ENCODE measurements around the gene OLFM2.

Gene OLFM2

DNA sequence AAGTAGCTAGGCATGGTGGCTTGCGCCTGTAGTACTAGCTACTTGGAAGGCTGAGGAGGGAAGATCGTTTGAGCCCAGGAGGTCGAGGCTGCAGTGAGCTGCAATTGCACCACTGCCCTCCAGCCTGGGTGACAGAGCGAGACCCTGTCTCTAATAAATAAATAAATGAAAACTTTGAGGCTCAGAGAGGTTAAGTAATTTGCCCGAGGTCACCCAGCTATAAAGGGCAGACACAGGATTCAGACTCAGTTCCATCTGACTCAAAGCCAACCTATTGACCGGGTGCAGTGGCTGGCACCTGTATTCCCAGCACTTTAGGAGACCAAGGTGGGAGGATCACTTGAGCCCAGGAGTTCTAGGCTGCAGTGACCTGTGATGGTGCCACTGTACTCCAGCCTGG, 7.4 kb upstream of the OLFM2 start:
- TF ChIP-seq, protein P1, sequence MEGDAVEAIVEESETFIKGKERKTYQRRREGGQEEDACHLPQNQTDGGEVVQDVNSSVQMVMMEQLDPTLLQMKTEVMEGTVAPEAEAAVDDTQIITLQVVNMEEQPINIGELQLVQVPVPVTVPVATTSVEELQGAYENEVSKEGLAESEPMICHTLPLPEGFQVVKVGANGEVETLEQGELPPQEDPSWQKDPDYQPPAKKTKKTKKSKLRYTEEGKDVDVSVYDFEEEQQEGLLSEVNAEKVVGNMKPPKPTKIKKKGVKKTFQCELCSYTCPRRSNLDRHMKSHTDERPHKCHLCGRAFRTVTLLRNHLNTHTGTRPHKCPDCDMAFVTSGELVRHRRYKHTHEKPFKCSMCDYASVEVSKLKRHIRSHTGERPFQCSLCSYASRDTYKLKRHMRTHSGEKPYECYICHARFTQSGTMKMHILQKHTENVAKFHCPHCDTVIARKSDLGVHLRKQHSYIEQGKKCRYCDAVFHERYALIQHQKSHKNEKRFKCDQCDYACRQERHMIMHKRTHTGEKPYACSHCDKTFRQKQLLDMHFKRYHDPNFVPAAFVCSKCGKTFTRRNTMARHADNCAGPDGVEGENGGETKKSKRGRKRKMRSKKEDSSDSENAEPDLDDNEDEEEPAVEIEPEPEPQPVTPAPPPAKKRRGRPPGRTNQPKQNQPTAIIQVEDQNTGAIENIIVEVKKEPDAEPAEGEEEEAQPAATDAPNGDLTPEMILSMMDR (conservative IDR thresholded peaks at IDR 0.05; ENCODE audit: control insufficient read depth, insufficient read depth, low read depth, low read length) = no peak
- H3K4me3 ChIP-seq (ENCODE audit: control insufficient read depth, low read depth, low read length) = no peak overlapping the region
- no peak for DNase-seq (ENCODE audit: low read depth)

DNA sequence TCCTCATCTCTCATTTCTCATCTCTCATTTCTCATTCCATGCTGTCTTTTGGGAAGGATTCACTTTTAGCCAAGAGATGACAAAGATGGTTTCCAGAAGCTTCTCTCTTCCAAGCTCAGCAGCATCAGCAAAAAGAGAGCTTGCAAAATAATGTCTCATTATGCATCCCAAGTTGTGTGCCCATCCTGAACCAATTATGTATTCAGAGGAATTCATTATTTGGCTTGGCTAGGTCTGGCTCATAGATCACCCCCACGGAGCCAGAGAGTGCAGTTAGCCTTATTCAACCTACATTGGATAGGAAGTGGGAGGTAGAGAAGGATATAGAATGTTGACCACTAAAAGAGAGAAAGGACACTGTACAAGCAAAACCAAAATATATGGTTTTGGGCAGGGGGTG, 5.4 kb upstream of the OLFM2 start:
- peak; percentile 78 for DNase-seq (ENCODE audit: low read depth)
- TF ChIP-seq, protein P1 (conservative IDR thresholded peaks at IDR 0.05; ENCODE audit: control insufficient read depth, insufficient read depth, low read depth, low read length) = no peak
- H3K4me3 ChIP-seq (ENCODE audit: control insufficient read depth, low read depth, low read length) = no peak overlapping the region

DNA sequence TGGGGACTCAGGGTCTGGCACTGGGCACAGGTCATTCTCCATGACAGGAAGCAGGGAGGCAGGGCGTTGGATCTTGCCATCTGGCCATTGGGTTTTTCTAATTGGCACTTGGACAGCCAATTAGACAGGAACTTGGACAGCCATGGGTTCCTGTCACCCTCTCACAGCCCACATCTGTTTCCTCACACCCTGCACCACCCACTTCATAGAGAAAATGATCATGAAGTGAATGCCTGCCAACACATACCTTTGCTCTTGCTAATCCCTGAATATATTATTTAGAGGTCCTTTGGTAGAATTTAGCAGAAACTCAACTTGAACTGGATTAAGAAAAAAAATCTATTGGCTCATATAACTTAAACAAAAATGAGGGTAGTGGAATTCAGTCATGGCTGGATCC, 4.9 kb upstream of the OLFM2 start:
- H3K4me3 ChIP-seq (ENCODE audit: control insufficient read depth, low read depth, low read length) = no peak overlapping the region
- TF ChIP-seq, protein P1 (conservative IDR thresholded peaks at IDR 0.05; ENCODE audit: control insufficient read depth, insufficient read depth, low read depth, low read length) = no peak
- peak; percentile 67 for DNase-seq (ENCODE audit: low read depth)

DNA sequence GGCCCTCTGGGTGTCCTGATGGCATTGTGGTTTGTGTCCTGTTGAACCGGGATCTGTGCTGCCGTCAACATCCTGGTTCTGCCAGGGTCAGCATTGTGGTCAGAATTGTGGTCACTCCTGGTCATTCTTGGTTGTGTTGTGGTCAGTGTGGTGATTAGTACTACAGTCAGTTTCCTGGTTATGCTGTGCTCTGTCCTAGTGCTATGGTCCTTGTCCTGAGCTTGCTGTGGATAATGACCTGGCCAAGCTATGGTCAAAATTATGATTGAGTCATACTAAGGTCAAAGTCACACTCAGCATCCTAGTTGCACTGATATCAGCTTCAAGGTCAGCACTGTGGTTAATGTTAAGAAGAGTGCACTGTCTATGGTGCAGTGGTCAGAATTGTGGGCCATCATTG, 4.5 kb upstream of the OLFM2 start:
- TF ChIP-seq, protein P1 (conservative IDR thresholded peaks at IDR 0.05; ENCODE audit: control insufficient read depth, insufficient read depth, low read depth, low read length) = no peak
- H3K4me3 ChIP-seq (ENCODE audit: control insufficient read depth, low read depth, low read length) = no peak overlapping the region
- peak; percentile 84 for DNase-seq (ENCODE audit: low read depth)

DNA sequence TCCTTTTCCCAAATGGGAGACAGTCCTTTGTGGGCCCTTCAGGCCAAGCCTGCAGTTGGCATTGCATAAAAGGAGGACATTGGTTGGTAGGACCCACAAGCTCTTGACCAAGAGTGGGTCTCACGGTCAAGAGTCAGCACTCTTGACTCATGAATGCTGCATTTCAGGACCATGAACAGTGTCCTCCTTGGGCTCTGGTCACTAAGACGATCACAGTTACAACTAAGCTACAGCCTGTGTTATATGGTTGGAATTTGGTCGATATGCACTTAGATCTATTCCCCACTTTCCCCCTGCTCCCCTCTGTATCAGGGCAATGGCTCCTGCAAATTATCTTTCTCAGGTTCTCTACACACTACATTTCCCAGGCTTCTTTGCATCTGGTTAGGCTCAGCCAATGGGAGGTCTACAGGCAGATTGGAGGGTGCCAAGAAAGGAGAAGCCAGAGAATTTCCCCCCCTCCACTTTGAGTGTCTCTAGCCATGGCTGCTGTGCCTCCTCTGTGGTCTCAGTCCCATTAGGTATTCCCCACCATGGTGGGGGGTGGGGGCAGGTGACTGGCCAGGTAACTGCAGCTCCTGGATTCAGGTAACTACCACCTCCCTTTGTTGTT, 3.1 kb upstream of the OLFM2 start:
- no peak overlapping the region for H3K4me3 ChIP-seq (ENCODE audit: control insufficient read depth, low read depth, low read length)
- peak; percentile 53 for DNase-seq (ENCODE audit: low read depth)
- TF ChIP-seq, protein P1 (conservative IDR thresholded peaks at IDR 0.05; ENCODE audit: control insufficient read depth, insufficient read depth, low read depth, low read length) = no peak

DNA sequence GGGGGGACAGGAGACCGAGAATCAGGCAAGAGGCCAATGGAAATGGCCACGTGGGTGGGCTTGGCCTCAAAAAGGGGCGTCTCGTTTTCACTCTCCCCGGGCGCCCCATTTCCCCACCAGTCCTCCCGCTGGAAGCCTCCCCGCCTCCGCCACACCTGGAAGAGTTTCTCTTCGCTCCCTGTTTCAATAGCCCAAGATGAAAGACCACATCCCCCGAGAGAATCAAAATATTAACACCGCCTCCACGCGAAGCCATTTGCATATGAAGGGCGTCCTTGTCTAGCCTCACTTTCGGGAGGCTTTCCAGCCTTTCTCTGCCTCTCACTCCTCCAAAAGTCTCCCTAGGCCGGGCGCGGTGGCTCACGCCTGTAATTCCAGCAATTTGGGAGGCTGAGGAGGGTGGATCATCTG, 691 bp upstream of the OLFM2 start:
- no peak overlapping the region for H3K4me3 ChIP-seq (ENCODE audit: control insufficient read depth, low read depth, low read length)
- TF ChIP-seq, protein P1 (conservative IDR thresholded peaks at IDR 0.05; ENCODE audit: control insufficient read depth, insufficient read depth, low read depth, low read length) = no peak
- DNase-seq (ENCODE audit: low read depth) = no peak

All from fibroblast of mammary gland (primary cell).